ENCODE data around the gene SRRD.
"Not testable (repeated sequence)": the region's sequence is repeated elsewhere in the genome, so short reads cannot be mapped to it uniquely, and the experiment has no call there.

SRRD gene

GRCh38 chr22:26437694-26438392 lies 45.8 kb upstream of the SRRD start:
- Histone ChIP-seq H3K36me3 (ENCODE audit: low read length) (no peaks in the 10 kb centered on the region), H3F3A (ENCODE audit: insufficient read depth) (no peaks in the 10 kb centered on the region; the same call in 1 of the 2 replicates), H3K9me2 (replicated peaks; ENCODE audit: insufficient read depth, low read length) (no peaks in the 10 kb centered on the region), H3K9me3 (ENCODE audit: insufficient read depth, low read length) (no peaks in the 10 kb centered on the region), H3K79me2 (ENCODE audit: insufficient read depth, low read length) (no peaks in the 10 kb centered on the region), H4K20me1 (ENCODE audit: low read depth, low read length) (no peaks in the 10 kb centered on the region), H3K4me2 (ENCODE audit: low read depth, low read length, poor library complexity, severe bottlenecking) (no peak overlapping the region), H2AFZ (ENCODE audit: low read depth, low read length, severe bottlenecking) (no peak overlapping the region), H3K27ac (ENCODE audit: low read depth, low read length) (no peak overlapping the region), H3K27me3 (ENCODE audit: low read length) (no peaks in the 10 kb centered on the region), H3K9ac (ENCODE audit: low read length) (no peak overlapping the region), H3K4me3 (ENCODE audit: insufficient read depth, low read length, poor library complexity, severe bottlenecking) (no peak overlapping the region)
- no peak for TF ChIP-seq EZH2phosphoT487 (conservative IDR thresholded peaks at IDR 0.05; ENCODE audit: low read length)
- TF ChIP-seq, protein P1, sequence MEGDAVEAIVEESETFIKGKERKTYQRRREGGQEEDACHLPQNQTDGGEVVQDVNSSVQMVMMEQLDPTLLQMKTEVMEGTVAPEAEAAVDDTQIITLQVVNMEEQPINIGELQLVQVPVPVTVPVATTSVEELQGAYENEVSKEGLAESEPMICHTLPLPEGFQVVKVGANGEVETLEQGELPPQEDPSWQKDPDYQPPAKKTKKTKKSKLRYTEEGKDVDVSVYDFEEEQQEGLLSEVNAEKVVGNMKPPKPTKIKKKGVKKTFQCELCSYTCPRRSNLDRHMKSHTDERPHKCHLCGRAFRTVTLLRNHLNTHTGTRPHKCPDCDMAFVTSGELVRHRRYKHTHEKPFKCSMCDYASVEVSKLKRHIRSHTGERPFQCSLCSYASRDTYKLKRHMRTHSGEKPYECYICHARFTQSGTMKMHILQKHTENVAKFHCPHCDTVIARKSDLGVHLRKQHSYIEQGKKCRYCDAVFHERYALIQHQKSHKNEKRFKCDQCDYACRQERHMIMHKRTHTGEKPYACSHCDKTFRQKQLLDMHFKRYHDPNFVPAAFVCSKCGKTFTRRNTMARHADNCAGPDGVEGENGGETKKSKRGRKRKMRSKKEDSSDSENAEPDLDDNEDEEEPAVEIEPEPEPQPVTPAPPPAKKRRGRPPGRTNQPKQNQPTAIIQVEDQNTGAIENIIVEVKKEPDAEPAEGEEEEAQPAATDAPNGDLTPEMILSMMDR (IDR thresholded peaks at IDR 0.05; ENCODE audit: insufficient read depth, low read length, poor library complexity, severe bottlenecking) = no peak

GRCh38 chr22:26438776-26439175 lies 44.9 kb upstream of the SRRD start:
- H3K9me2 ChIP-seq (replicated peaks; ENCODE audit: insufficient read depth, low read length); H3K36me3 ChIP-seq (ENCODE audit: low read length); H3K27ac ChIP-seq (ENCODE audit: low read depth, low read length); H2AFZ ChIP-seq (ENCODE audit: low read depth, low read length, severe bottlenecking); H3K9me3 ChIP-seq (ENCODE audit: insufficient read depth, low read length); H3K79me2 ChIP-seq (ENCODE audit: insufficient read depth, low read length); H3K4me2 ChIP-seq (ENCODE audit: low read depth, low read length, poor library complexity, severe bottlenecking); H3F3A ChIP-seq (ENCODE audit: insufficient read depth); H3K9ac ChIP-seq (ENCODE audit: low read length); H4K20me1 ChIP-seq (ENCODE audit: low read depth, low read length); H3K27me3 ChIP-seq (ENCODE audit: low read length); H3K4me3 ChIP-seq (ENCODE audit: insufficient read depth, low read length, poor library complexity, severe bottlenecking): not testable (repeated sequence)

DNA sequence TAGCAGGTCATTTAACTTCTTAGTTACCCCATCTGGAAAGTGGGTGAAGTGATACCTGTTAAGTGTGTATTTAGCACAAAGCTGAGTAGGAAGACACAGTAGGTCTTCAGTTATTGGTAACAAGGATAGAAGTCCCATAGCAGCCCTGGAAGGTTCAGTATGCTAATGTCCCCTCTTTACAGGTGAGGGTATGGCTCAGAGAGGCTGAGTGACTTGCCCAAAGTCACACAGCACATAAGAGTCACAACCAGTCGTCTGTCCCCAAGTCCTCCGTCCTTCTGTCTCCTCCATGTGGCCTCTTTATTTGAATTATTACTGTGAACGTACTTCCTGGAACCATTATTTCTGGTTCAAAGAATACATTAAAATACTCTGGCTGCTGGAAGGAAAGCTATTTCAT lies 44.1 kb upstream of the SRRD start:
- Histone ChIP-seq H3K27me3 (ENCODE audit: low read length) (no peaks in the 10 kb centered on the region), H3K9me3 (ENCODE audit: insufficient read depth, low read length) (no peaks in the 10 kb centered on the region), H4K20me1 (ENCODE audit: low read depth, low read length) (no peaks in the 10 kb centered on the region), H3K36me3 (ENCODE audit: low read length) (no peaks in the 10 kb centered on the region), H3K79me2 (ENCODE audit: insufficient read depth, low read length) (no peaks in the 10 kb centered on the region), H3K4me3 (ENCODE audit: insufficient read depth, low read length, poor library complexity, severe bottlenecking) (no peak overlapping the region), H3K9me2 (replicated peaks; ENCODE audit: insufficient read depth, low read length) (no peaks in the 10 kb centered on the region), H3K27ac (ENCODE audit: low read depth, low read length) (no peak overlapping the region), H2AFZ (ENCODE audit: low read depth, low read length, severe bottlenecking) (no peak overlapping the region), H3K9ac (ENCODE audit: low read length) (no peak overlapping the region), H3K4me2 (ENCODE audit: low read depth, low read length, poor library complexity, severe bottlenecking) (no peak overlapping the region), H3F3A (ENCODE audit: insufficient read depth) (no peaks in the 10 kb centered on the region)
- TF ChIP-seq, protein P1 (IDR thresholded peaks at IDR 0.05; ENCODE audit: insufficient read depth, low read length, poor library complexity, severe bottlenecking) = no peak
- no peak for TF ChIP-seq EZH2phosphoT487 (conservative IDR thresholded peaks at IDR 0.05; ENCODE audit: low read length)

DNA sequence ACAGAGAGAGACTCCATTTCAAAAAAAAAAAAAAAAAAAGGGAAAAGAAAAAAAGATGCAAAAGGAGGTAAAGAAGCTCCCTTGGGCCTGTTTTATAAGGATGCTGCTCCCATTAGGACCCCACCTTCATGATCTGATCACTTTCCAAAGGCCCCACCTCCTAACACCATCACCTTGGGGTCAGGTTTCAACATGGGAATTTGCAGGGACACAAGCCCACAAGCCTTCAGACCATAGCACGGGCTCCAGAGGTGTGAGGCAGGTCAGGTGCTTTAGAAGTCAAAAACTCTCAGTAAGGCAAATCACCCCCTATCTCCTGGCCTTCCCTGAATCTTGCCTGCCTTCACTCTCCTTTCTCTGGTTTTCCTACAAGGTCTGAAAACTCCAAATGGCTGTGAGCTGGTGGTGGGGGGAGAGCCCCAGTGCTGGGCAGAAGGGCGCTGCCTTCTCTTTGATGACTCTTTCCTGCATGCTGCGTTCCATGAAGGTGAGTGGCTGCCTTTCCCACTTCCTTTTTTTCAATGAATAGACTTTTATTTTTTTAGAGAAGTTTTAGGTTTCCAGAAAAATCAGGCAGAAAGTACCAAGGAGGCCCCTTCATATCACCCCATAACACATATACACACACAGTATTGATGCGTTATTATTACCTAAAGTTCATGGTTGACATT lies 41.5 kb upstream of the SRRD start:
- Histone ChIP-seq H3F3A (ENCODE audit: insufficient read depth) (no peaks in the 10 kb centered on the region), H3K9me2 (replicated peaks; ENCODE audit: insufficient read depth, low read length) (no peaks in the 10 kb centered on the region), H3K9ac (ENCODE audit: low read length) (no peak overlapping the region), H3K4me3 (ENCODE audit: insufficient read depth, low read length, poor library complexity, severe bottlenecking) (no peak overlapping the region), H4K20me1 (ENCODE audit: low read depth, low read length) (no peaks in the 10 kb centered on the region), H3K9me3 (ENCODE audit: insufficient read depth, low read length) (no peaks in the 10 kb centered on the region), H3K4me2 (ENCODE audit: low read depth, low read length, poor library complexity, severe bottlenecking) (no peak overlapping the region), H3K27ac (ENCODE audit: low read depth, low read length) (no peak overlapping the region), H3K36me3 (ENCODE audit: low read length) (no peaks in the 10 kb centered on the region), H3K27me3 (ENCODE audit: low read length) (no peaks in the 10 kb centered on the region), H2AFZ (ENCODE audit: low read depth, low read length, severe bottlenecking) (no peak overlapping the region), H3K79me2 (ENCODE audit: insufficient read depth, low read length) (no peaks in the 10 kb centered on the region)
- no peak for TF ChIP-seq EZH2phosphoT487 (conservative IDR thresholded peaks at IDR 0.05; ENCODE audit: low read length)
- TF ChIP-seq, protein P1 (IDR thresholded peaks at IDR 0.05; ENCODE audit: insufficient read depth, low read length, poor library complexity, severe bottlenecking) = no peak

All from SU-DHL-6 (cell line).